HepG2 (cell line): ENCODE measurements around the gene YPEL3. TPM values are rescaled to one million over a fixed set of nuclear protein-coding genes. Genes with fewer than 3 reads are reported as not detected.

Experiments used
- BRF2 ChIP-seq: sonication (generic); formaldehyde crosslinking; IDR thresholded peaks from 2 replicates; pipeline ENCODE4 v1.8.1; 2022; ENCODE audit warnings: mild to moderate bottlenecking, missing genetic modification reagents
- DMAP1 ChIP-seq: IDR thresholded peaks from 2 replicates; pipeline ENCODE4 v1.6.1; 2016
- KDM5B ChIP-seq: sonication (generic); formaldehyde crosslinking; IDR thresholded peaks from 2 replicates; pipeline ENCODE4 v1.4.0; 2020; ENCODE audit warnings: missing genetic modification reagents, mild to moderate bottlenecking, borderline replicate concordance
- MYNN ChIP-seq: sonication (generic); formaldehyde crosslinking; IDR thresholded peaks from 2 replicates; pipeline ENCODE4 v1.4.0; 2020; ENCODE audit warnings: mild to moderate bottlenecking, low read depth, missing genetic modification reagents
- NAIF1 ChIP-seq: sonication (generic); formaldehyde crosslinking; IDR thresholded peaks from 2 replicates; pipeline ENCODE4 v1.5.0; 2020; ENCODE audit warnings: mild to moderate bottlenecking, missing genetic modification reagents, borderline replicate concordance
- NBN ChIP-seq: fragments of 450-650 bp; conservative IDR thresholded peaks from 2 replicates; pipeline ENCODE4 v1.6.1; 2017
- NR2F2 ChIP-seq: IDR thresholded peaks from 2 replicates; pipeline ENCODE4 v1.6.1; 2012; ENCODE audit warnings: low read depth, inconsistent platforms, borderline replicate concordance
- PAX8 ChIP-seq: sonication (generic); formaldehyde crosslinking; IDR thresholded peaks from 2 replicates; pipeline ENCODE4 v1.8.0; 2022; ENCODE audit warnings: mild to moderate bottlenecking, missing genetic modification reagents, borderline replicate concordance
- SIN3A ChIP-seq: IDR thresholded peaks from 2 replicates; pipeline ENCODE4 v1.6.1; 2011; ENCODE audit warnings: low read depth, mild to moderate bottlenecking, control low read depth, low read length, borderline replicate concordance
- SMAD1 ChIP-seq: sonication (generic); formaldehyde crosslinking; IDR thresholded peaks from 2 replicates; pipeline ENCODE4 v1.4.0; 2020; ENCODE audit warnings: missing genetic modification reagents, low read depth, mild to moderate bottlenecking, borderline replicate concordance
- SP2 ChIP-seq: sonication (generic); formaldehyde crosslinking; IDR thresholded peaks from 2 replicates; pipeline ENCODE4 v1.5.1; 2020; ENCODE audit warnings: mild to moderate bottlenecking, missing genetic modification reagents
- U2AF2 ChIP-seq: fragments of 200-400 bp; formaldehyde crosslinking; IDR thresholded peaks from 2 replicates; pipeline ENCODE4 v1.6.1; 2017; ENCODE audit warnings: low read depth, mild to moderate bottlenecking, low read length
- ZBTB34 ChIP-seq: sonication (generic); formaldehyde crosslinking; IDR thresholded peaks from 2 replicates; pipeline ENCODE4 v1.8.0; 2022; ENCODE audit warnings: mild to moderate bottlenecking, missing genetic modification reagents
- ZFP41 ChIP-seq: sonication (generic); formaldehyde crosslinking; IDR thresholded peaks from 2 replicates; pipeline ENCODE4 v1.4.0; 2020; ENCODE audit warnings: mild to moderate bottlenecking, missing genetic modification reagents, borderline replicate concordance
- ZNF460 ChIP-seq: sonication (generic); formaldehyde crosslinking; IDR thresholded peaks from 2 replicates; pipeline ENCODE4 v1.5.1; 2020; ENCODE audit warnings: missing genetic modification reagents, mild to moderate bottlenecking, borderline replicate concordance
- ZNF614 ChIP-seq: IDR thresholded peaks from 2 replicates; pipeline ENCODE4 v1.6.1; 2018; ENCODE audit warnings: missing biosample characterization, missing genetic modification reagents, inconsistent platforms, borderline replicate concordance
- ZSCAN12 ChIP-seq: sonication (generic); formaldehyde crosslinking; IDR thresholded peaks from 2 replicates; pipeline ENCODE4 v1.9.0; 2021; ENCODE audit warnings: mild to moderate bottlenecking, missing genetic modification reagents
- ZSCAN22 ChIP-seq: sonication (generic); formaldehyde crosslinking; IDR thresholded peaks from 2 replicates; pipeline ENCODE4 v1.4.0; 2020; ENCODE audit warnings: mild to moderate bottlenecking, missing genetic modification reagents
- polyA plus RNA-seq, 8 experiments: library from polyadenylated mRNA; depleted of rRNA in 3 of 8; stranded (reverse) in 7 of 8; unstranded in 1 of 8; fragments of >200 nt; fragmentation: Illumina TruSeq in 4 of 8; extraction: Trizol in 4 of 8; gene quantifications; 2 replicates each; pipeline versions ENCODE4 v1.2.1 to v1.2.3, GENCODE V29; 2011 to 2016; ENCODE audit warnings: low read depth in 4 of 8, missing spikeins in 1 of 8, mixed read lengths in 1 of 8; ENCODE audit not compliant: insufficient read depth in 1 of 8
- total RNA-seq, 5 experiments: library from RNA; depleted of rRNA; stranded (reverse); fragments of >200 nt; fragmentation: Illumina TruSeq; extraction: Trizol; gene quantifications; 2 replicates each; pipeline ENCODE4 v1.2.3, GENCODE V29; 2016; ENCODE audit warnings: low read depth in 1 of 5
- TF ChIP-seq, protein P1 (sequence below): sonication (generic); formaldehyde crosslinking; IDR thresholded peaks from 2 replicates; pipeline ENCODE4 v1.5.0; 2020; ENCODE audit warnings: missing genetic modification reagents, mild to moderate bottlenecking, borderline replicate concordance
- TF ChIP-seq, protein P2 (sequence below): sonication (generic); formaldehyde crosslinking; IDR thresholded peaks from 2 replicates; pipeline ENCODE4 v1.4.0; 2020; ENCODE audit warnings: missing genetic modification reagents
- TF ChIP-seq, protein P3 (sequence below): sonication (generic); formaldehyde crosslinking; IDR thresholded peaks from 2 replicates; pipeline ENCODE4 v1.8.0; 2022; ENCODE audit warnings: missing genetic modification reagents, mild to moderate bottlenecking, moderate library complexity, borderline replicate concordance

YPEL3 gene
- total and polyA plus RNA-seq, 2 of the 13 experiments (the other 11 are each of a cell fraction or from before 2014, with no cell fraction given) = 5.4 to 47.0 TPM

DNA sequence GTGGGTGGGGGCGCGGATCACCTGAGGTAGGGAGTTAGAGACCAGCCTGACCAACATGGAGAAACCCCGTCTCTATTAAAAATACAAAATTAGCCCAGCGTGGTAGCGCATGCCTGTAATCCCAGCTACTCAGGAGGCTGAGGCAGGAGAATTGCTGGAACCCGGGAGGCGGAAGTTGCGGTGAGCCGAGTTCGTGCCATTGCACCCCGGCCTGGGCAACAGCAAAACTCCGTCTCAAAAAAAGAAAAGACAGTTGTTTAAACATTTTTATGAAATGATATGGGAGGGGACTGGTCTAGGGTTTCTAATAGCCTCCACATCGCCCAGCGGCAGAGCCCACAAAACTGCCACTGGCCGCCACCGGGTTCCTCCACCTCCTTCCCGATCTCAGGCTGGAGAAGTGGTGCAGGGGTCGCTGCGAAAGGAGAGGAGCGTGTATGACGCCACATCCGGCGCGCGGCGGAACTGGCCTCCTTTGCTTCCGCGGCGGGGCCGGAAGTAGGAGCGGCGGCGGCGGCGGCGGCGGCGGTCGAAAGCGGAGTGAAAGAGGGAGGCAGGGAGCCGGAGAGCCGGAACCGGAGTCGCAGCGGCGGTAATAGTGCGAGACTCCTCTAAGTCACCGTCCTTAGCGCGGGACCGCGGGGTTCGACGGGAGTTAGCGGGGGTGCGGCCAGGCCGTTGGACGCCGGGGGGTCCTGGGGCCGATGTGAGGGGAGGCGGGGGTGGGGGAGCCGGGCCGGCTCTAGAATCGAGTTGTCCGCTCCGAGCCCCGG lies 20.3 kb downstream of the YPEL3 start, which contains the start of gene PPP4C (continued):
- TF ChIP-seq, protein P1, sequence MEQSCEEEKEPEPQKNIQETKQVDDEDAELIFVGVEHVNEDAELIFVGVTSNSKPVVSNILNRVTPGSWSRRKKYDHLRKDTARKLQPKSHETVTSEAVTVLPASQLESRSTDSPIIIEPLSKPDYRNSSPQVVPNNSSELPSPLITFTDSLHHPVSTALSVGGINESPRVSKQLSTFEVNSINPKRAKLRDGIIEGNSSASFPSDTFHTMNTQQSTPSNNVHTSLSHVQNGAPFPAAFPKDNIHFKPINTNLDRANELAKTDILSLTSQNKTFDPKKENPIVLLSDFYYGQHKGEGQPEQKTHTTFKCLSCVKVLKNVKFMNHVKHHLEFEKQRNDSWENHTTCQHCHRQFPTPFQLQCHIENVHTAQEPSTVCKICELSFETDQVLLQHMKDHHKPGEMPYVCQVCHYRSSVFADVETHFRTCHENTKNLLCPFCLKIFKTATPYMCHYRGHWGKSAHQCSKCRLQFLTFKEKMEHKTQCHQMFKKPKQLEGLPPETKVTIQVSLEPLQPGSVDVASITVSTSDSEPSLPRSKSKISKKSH (CRISPR knock-in tag) = peak; percentile 58; the same call in 1 of the 2 replicates
- TF ChIP-seq NAIF1 (no peak), KDM5B (CRISPR knock-in tag) (peak; percentile 65), SP2 (CRISPR knock-in tag) (no peak; the same call in 1 of the 2 replicates), PAX8 (CRISPR knock-in tag) (no peak; the same call in 1 of the 2 replicates), ZFP41 (CRISPR knock-in tag) (no peak), DMAP1 (CRISPR knock-in tag) (peak; percentile 67), ZBTB34 (CRISPR knock-in tag) (no peak), SIN3A (peak; percentile 84; the same call in 1 of the 2 replicates), BRF2 (CRISPR knock-in tag) (peak; percentile 24; the same call in 1 of the 2 replicates), U2AF2 (no peak), ZSCAN22 (CRISPR knock-in tag) (no peak), ZNF460 (CRISPR knock-in tag) (no peak; the same call in none of the 2 replicates), SMAD1 (CRISPR knock-in tag) (no peak), MYNN (CRISPR knock-in tag) (no peak), ZNF614 (CRISPR knock-in tag) (peak; percentile 16; the same call in 1 of the 2 replicates), NBN (no peak), NR2F2 (no peak), ZSCAN12 (CRISPR knock-in tag) (no peak)
- TF ChIP-seq, protein P2, sequence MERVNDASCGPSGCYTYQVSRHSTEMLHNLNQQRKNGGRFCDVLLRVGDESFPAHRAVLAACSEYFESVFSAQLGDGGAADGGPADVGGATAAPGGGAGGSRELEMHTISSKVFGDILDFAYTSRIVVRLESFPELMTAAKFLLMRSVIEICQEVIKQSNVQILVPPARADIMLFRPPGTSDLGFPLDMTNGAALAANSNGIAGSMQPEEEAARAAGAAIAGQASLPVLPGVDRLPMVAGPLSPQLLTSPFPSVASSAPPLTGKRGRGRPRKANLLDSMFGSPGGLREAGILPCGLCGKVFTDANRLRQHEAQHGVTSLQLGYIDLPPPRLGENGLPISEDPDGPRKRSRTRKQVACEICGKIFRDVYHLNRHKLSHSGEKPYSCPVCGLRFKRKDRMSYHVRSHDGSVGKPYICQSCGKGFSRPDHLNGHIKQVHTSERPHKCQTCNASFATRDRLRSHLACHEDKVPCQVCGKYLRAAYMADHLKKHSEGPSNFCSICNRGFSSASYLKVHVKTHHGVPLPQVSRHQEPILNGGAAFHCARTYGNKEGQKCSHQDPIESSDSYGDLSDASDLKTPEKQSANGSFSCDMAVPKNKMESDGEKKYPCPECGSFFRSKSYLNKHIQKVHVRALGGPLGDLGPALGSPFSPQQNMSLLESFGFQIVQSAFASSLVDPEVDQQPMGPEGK = peak; percentile 23
- TF ChIP-seq, protein P3, sequence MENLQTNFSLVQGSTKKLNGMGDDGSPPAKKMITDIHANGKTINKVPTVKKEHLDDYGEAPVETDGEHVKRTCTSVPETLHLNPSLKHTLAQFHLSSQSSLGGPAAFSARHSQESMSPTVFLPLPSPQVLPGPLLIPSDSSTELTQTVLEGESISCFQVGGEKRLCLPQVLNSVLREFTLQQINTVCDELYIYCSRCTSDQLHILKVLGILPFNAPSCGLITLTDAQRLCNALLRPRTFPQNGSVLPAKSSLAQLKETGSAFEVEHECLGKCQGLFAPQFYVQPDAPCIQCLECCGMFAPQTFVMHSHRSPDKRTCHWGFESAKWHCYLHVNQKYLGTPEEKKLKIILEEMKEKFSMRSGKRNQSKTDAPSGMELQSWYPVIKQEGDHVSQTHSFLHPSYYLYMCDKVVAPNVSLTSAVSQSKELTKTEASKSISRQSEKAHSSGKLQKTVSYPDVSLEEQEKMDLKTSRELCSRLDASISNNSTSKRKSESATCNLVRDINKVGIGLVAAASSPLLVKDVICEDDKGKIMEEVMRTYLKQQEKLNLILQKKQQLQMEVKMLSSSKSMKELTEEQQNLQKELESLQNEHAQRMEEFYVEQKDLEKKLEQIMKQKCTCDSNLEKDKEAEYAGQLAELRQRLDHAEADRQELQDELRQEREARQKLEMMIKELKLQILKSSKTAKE (CRISPR knock-in tag) = no peak
